Muscle of arm (tissue), 12 donors: ENCODE data around the gene CYP26C1. TPM values are rescaled to one million over a fixed set of nuclear protein-coding genes. Genes with fewer than 3 reads are reported as not detected.

Experiments
- DNase-seq: peaks from one replicate; pipeline ENCODE4 v3.0.0-alpha.2; 2013
- polyA plus RNA-seq, 12 donors: library from polyadenylated mRNA; unstranded; fragments of 120-200 nt; gene quantifications; one replicate each; pipeline ENCODE4 v1.2.1, GENCODE V29; 2013; ENCODE audit not compliant: insufficient read length in 12 of 12

CYP26C1 gene
- polyA plus RNA-seq, 12 donors, result 0.07 TPM; not detected in 11

DNA sequence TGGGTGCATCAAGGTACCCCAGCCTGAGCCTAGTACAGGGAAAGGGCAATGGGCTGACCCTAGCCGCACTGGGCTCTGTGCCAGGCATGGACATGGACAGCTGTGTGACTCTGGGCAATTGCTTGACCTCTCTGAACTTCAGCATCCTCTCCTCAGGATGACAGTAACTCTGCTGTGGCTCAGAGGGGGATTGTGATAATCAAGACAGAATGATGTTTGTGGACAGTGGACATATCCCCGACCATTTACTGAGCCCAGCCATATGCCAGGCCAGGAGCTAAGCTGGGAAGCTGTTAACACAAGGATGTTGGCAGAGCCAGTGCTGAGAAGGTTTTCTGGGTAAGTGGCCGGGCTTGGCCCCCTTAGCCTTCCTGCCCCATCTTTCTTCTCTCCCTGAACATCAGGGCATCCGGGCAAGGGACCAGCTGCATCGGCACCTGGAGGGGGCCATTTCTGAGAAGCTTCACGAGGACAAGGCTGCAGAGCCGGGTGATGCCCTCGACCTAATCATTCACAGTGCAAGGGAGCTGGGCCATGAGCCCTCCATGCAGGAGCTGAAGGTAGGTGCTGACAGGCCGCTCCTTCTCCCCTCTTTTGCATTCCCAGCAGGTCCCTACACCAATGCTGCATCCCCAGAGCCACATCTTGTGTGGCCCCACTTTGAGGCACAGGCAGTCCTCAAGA lies 3.5 kb downstream of the CYP26C1 start:
- DNase-seq, result no peak

DNA sequence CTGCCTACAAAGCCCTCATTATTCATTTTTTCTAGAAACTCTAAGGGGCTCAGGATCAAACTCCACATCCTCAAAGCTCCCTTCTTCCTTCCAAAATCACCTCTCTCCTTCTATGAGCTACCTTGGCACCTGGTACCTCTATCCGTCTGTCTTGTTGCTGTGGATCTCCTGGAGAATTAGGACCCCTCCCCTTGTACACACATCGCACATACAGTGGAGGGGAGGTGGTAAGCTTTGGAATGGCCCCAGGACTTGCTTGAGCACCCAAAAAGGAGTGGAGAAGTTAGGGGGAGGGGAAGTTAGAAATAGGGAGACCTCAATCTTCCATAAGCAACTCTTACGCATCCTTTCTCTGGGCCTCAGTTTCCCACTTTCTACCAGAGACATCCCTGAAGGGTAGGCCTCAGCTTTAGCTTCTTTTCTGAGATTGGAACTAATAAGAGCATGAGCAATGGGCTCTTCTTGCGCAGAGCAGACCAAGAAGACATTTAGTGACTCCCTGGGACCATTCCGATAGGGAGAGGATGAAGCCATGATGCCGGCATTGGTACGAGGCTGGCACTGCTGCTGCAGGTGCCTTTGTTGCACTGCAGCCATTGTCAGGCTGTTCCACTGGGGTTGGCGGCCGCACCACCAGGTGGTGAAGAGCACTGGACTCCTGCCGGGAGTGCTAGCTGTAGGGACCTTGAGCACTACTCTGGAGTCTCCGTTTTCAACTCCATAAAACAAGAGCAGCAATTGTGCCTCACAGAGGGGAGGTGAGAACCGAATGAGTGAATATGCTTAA lies 4.5 kb downstream of the CYP26C1 start:
- DNase-seq, result no peak

DNA sequence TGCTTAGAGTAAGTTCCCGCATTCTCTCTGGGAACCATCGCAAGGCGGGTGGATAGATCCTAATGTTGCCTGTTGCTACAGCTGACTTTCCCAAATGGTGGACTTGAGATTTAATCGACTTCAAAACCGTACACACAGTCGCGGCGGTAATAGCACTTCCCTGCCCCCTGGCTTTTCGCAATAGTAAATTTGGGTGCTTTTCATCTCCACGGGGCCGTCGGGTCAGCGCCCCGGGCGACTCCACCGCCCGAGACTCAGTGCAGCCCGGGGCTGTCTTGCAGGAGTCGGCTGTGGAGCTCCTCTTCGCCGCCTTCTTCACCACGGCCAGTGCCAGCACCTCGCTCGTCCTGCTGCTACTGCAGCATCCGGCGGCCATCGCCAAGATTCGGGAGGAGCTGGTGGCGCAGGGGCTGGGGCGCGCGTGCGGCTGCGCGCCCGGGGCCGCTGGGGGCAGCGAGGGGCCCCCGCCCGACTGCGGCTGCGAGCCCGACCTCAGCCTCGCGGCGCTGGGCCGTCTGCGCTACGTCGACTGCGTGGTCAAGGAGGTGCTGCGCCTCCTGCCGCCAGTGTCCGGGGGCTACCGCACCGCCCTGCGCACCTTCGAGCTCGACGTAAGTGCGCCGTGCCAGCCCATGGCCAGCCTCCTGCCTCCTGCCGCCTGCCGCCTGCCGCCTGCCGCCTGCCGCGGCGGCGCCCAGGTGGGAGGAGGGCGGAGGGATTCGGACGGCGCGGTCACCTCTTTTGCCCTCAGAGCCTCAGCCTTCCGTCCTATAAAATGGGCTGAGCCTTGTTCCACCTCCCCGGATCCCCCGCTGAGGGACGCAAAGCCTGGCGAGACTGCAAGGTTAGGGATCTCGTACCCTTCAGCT lies 5.3 kb downstream of the CYP26C1 start:
- DNase-seq, result no peak

DNA sequence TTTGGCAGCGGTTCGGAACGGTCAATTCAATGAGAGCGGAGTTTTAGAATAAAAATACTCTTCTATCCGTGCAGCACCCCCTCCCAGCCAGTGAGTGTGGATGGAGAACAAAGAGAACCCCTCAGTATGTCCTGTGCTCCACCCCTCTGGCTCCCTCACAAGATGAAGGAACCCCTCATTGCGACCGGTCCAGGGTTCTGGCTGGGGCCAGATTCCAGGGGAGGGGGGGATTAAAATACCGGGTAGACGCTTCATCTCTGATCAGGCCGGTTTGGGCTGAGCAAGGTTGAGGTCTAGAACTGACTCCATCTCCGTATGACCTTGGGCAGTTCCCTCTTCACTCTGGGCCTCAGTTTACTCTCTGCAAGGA lies 5.9 kb downstream of the CYP26C1 start:
- no peak for DNase-seq

DNA sequence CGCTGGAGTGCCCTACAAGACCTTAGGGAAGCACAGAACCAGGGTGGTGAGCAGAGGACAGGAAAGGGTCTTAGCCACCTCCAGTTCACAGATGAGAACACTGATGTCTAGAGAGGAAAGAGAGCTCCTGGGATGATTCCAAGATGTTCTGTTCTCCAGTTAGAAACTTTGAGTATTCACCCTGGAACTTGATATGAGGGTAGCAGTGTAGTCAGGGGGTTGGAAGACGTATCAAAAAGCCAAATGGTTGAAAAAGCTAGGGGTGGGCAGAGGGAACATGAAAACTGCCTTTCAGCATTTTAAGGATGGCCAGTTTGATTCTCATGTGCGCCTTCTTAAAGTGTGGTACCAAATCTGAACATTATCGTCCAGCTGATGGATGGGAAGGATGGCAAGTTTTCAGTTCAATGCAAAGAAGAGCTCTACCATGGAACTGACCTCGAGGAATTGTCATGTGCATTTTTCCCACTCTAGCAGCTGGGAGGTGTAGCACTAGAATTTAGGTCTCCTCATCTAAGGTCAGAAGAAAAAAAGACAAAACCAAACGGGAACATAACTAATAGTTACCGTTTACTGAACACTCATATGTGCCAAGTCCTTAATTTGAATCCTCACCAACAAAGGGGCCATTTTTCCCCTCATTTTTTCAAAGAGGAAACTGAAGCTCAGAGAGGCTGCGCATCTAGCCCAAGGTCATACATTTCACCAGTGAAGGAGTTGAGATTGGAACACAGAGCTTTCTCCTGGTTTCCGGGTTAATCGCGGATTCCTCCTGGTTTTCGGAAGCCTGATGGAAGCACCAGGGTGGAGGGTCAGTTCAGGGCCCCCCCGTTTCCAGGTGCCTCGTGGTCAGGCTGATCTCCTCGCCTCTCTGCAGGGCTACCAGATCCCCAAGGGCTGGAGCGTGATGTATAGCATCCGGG lies 7.1 kb downstream of the CYP26C1 start:
- no peak for DNase-seq

DNA sequence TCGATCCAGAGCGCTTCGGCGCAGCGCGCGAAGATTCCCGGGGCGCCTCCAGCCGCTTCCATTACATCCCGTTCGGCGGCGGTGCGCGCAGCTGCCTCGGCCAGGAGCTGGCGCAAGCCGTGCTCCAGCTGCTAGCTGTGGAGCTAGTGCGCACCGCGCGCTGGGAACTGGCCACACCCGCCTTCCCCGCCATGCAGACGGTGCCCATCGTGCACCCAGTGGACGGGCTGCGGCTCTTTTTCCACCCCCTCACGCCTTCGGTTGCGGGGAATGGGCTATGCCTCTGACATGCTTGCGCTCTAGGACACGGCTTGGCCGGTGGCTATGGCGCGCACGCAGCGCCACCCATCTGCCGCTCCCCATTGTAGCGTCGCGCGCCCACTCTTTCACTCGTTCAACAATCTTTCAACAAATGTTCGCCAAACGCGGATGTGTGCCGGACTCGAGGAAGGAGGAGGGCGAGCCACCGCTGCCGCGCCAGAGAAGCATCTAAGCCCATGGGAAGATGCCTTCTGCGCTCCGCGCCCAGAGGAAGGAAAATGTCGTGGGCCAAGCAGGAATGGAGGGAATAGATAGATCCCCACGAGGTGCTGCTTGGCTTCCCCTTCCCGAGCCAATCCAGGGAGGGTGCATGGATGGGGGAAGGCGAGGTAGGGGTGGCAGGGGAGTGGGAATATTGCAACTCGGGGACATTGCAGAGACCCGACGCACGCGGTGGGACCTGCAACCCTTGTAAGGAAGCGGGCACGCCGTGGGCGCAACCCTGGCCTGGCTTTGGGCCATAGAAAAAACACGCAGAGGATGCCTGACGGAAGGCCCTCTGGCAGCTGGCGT lies 8.0 kb downstream of the CYP26C1 start:
- DNase-seq, result no peak

DNA sequence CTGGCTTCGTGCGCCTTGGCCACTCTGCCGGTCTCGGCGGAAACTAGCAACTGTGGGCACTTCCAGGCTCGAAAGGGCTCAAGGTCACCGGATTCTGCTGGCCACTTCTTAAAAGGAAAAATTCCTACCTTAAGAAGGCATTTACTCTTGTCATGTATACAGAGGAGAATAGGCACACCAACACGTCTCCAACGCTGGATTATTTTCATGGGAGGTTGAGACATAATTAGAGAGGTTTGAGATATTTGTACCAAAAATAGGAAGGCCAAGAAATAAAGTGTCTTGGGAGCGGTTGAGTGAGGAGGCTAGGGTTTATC lies 8.6 kb downstream of the CYP26C1 start:
- no peak for DNase-seq

DNA sequence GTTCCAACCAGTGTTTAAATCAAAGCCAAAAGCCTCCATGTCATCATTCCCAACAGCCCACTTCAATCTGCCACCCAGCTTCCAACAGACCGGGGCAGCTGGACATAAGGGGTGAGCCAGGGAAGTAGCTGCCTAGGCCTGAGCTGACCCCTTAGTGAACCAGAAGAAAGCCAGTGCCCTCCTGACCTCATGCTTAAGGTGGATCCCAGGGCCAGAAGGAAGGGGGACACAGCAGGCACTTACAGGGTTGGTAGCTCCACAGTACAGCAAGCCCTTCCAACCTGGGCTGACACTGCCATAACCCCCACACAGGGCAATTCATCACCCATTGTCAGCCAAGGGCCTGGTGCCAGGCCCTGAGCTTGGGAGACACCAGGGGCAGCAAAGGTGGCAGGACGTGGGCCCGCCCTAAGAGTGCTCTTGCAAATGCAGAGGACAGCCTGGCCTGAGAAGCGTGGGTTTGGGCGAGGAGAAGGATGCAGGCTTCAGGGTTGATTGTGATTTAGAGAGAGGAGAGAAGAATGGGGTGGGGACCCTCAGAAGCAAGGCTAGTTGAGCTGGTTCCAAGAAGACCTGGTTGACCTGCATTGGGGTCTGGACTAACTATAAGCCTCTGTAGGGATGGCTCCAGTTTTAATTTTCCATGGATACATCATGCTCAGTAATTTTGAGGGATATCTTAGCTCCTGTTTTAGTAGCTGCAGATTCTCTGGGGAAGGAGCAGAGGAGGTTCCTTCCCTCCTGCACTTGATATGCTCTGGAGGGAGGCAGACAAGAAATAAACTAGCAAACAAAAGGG lies 10.0 kb downstream of the CYP26C1 start:
- DNase-seq, result no peak

DNA sequence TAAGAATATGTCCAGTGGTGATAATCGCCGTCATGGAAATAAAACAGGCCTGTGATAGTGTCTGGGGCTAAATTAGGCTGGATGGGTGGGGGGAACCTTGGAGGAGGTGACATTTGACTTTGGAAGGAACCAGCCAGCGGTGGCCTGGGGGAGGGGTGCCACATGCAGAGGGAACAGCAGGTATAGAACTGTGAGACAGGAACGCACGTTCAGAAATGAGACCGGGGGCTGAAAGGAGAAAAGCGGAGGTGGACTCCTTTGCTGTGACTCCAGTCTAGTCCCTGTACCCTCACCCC lies 10.5 kb downstream of the CYP26C1 start:
- no peak for DNase-seq

DNA sequence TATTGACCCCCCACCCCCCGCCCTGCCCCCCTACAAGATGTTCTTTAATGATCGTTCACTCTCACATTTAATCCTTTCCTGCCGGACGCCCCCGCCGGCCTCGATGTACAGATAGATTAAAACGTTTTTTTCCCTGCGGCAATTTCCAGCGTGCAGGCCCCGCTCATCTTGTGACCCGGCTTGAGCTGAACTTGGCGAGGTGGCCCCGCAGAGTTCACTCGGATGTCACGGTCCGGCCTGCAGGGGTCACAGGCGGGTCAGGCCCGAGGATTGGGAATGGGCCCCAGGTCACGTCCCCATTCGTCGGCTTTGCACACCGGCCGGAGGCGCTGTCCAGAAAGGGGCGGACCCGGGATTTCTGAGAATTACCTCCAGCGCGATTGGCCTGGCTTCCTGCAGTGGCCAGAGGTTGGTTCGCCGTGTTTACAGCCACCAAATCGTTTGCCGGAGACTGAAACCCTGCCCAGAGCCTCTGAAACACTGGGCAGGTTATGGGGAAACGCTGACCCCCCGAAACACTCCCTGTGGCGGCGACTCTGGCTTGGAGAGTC lies 11.2 kb downstream of the CYP26C1 start:
- DNase-seq, result no peak

DNA sequence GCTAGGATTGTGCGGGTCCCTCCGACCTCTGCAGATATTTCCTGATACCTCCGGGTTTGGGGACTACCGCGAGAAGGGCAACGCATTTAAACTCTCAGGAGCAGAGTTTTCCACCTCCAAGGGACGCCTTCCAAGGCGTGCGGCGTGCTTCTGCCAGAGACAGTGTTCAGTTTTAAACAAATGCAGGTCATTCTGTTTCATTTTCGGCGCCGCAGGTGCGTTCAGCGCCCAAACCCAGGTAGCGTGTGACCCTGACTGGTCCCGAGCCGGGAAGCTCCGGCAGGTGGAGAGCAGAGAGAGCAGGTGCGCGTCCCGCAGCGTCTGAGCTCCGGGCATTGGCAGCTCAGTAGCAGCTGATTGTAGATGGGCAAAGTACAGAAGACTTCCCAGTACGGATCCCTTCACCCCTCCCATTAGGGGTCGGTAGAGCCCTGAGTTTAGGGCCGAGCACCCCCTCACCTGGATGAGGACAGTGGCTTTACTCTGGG lies 11.7 kb downstream of the CYP26C1 start:
- DNase-seq, result no peak

DNA sequence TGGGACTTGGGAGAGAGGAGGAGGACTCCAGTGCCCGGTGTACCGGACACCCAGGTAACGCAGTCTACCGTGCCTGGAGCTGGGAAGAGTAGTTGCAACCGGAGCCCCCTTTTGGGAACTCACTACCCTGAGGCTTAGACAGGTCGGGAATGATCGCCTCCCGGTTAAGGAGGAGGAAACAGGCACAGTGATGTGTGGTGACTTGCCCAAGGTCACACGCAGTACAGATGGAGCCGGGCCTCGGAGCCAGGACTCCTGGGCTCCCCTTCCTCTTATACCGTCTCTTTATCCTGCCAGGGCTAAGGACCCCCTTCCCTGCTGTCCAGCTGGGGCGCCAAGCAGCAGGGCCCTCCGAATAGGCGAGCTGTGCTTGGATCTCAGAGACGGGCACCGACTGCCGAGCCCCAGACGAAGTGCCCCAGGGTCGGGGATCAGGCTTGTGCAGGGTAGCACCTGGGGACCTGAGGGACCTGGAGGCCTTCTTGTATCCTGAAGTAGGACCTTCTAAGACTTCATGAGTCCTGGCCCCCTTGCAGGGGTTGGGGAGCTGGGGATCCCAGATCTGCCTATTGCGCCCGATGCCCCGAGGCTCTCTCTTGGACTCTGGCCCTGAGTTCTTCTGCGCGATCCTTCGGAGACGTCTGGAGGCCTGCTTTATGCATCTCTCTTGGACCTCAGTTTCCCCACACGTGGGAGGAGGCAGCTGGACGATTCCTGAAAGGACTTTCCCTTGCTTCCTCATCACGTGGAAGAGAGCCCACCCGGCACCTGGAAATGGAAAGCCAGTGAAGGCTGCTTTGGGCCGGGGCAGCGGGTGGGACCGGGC lies 12.3 kb downstream of the CYP26C1 start:
- no peak for DNase-seq

DNA sequence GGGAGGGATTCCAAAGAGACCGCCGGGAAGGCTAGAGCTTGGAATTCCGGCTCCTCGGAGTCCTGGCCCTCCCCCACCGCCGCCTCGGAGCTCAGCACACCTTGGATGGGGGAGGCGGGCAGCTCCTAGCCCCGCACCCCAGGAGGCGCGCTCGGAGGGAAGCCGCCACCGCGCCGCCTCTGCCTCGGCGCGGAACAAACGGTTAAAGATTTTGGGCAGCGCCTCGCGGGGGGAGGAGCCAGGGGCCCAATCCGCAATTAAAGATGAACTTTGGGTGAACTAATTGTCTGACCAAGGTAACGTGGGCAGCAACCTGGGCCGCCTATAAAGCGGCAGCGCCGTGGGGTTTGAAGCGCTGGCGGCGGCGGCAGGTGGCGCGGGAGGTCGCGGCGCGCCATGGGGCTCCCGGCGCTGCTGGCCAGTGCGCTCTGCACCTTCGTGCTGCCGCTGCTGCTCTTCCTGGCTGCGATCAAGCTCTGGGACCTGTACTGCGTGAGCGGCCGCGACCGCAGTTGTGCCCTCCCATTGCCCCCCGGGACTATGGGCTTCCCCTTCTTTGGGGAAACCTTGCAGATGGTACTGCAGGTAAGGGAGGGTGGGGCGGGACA lies 13.0 kb downstream of the CYP26C1 start, which contains the start of gene CYP26A1:
CYP26A1 (plus strand) TSS at position 355 of the 608 bp plus-strand sequence; CDS start at position 397, 42 bp downstream.
- DNase-seq, result no peak

DNA sequence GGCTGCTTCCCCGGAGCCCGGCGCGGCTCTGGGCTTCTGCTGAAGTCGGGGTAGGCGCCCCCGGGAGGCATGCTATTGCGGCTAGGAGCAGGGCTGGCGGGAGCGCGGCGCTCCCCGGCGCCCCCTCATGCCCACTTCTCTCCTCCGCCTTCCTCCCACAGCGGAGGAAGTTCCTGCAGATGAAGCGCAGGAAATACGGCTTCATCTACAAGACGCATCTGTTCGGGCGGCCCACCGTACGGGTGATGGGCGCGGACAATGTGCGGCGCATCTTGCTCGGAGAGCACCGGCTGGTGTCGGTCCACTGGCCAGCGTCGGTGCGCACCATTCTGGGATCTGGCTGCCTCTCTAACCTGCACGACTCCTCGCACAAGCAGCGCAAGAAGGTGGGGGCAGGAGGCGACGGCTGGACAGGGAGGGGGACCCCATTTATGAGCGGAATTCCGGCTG lies 13.6 kb downstream of the CYP26C1 start:
- no peak for DNase-seq

DNA sequence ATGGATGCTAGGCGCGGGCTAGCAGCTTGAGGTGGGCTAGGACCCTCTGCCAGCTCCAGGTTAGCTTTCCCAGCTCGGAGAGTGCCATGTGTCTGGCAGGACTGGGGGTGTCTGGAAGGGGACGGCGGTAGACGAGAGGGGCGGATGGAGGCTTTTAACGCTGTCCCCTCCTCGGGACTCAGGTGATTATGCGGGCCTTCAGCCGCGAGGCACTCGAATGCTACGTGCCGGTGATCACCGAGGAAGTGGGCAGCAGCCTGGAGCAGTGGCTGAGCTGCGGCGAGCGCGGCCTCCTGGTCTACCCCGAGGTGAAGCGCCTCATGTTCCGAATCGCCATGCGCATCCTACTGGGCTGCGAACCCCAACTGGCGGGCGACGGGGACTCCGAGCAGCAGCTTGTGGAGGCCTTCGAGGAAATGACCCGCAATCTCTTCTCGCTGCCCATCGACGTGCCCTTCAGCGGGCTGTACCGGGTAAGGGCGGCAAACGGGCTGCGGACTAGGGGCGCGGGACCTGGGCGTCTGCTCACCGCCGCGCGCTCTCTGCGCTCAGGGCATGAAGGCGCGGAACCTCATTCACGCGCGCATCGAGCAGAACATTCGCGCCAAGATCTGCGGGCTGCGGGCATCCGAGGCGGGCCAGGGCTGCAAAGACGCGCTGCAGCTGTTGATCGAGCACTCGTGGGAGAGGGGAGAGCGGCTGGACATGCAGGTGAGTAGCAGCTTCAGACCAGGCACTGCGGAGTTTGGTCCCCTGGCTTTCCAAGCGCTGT lies 14.2 kb downstream of the CYP26C1 start:
- no peak for DNase-seq

DNA sequence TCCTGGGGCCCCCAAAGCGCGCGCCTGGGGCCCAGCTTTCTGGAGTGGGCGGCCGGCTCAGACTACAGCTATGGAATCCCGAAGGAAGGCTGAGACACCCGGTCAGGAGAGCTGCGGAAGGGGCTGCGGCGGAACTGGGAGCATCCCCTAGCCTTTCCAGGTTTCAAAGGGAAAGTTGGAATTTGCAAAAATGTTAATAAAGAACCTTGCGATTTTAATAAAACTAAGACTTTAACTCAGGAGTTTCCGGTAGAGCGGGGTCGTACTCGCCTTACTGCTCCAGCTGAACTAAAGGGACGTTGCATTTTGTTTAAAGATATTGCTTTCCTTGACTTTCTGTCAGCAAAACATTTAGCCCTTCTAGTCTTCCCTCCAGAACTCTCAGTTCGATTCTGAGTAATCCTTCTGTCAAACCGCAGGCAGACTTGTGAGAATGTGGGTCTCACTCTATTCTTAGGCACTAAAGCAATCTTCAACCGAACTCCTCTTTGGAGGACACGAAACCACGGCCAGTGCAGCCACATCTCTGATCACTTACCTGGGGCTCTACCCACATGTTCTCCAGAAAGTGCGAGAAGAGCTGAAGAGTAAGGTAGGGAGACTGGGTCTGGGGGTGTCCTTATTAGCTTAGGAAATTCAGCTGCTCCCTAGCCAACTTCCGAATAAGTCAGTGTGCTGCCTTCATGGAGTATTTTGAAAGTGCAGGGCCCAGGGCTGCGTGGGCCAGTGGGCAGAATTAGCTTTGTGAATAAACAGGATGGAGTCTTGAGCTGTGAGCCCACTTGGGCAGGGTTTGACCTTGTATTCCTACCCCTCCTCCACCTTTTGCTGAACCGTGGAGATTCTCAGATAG lies 15.0 kb downstream of the CYP26C1 start:
- no peak for DNase-seq
